EH (cell line): ENCODE measurements around the gene CLIC3.

Experiments
- DNase-seq: peaks from one replicate; pipeline ENCODE4 v3.0.0-alpha.2; 2015; ENCODE audit warnings: low read depth

The CLIC3 gene

DNA sequence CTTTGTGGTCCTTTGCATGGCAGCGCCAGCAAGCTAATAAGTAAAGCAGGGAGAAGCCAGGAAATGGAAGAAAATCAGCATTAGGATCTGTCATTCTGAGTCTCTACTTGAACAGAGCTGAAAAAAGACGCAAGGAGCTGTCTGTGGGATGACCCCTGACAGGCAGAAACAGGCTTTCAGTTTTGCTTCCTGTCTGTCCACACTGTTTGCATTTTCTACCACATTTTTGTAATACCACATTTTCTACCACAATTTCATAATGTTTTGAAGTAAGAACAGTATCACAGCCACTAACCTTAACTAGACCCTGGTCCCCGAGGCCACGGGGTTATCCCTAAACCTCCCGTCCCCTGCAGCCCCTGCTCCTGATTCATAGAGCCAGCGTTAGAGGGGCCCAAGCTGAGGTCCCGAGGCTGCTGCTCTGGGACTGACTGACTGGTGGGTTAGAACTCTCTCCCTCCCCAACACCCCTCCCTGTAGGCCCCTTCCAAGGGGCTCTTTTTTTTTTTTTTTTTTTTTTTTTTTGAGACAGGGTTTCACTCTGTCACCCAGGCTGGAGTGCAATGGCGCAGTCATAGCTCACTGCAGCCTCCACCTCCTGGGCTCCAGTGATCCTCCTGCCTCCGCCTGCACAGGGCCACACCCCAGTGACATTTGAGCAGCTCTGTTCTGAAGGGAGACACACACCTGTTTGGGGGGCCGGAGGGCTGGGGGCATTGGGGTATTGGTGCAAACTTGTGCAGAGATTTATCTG is 4.0 kb upstream of the CLIC3 start:
- peak; percentile 86 for DNase-seq

- no peak for DNase-seq
Observed at GRCh38 chr9:136997830-136998234, 1.5 kb upstream of the CLIC3 start.

DNA sequence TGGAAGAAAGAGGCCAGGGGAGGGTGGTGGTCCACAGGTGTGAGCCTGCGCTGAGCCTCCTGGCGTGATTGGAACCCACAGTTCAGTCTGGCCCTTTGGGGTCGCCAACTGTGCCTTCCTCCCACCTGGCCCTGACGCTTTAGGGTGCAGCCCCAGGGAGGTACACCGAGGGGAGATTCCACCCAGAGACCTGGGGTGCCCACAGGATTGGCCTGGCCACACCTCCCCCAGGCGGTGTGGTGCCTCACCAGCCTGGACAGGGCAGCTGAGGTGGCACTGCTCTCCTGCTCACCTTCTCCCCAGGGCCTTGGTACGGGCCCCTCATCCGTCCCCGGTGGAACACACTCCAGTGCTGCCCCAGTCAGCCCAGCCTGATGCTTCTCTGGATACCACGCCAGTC is 1.0 kb upstream of the CLIC3 start:
- no peak for DNase-seq

DNA sequence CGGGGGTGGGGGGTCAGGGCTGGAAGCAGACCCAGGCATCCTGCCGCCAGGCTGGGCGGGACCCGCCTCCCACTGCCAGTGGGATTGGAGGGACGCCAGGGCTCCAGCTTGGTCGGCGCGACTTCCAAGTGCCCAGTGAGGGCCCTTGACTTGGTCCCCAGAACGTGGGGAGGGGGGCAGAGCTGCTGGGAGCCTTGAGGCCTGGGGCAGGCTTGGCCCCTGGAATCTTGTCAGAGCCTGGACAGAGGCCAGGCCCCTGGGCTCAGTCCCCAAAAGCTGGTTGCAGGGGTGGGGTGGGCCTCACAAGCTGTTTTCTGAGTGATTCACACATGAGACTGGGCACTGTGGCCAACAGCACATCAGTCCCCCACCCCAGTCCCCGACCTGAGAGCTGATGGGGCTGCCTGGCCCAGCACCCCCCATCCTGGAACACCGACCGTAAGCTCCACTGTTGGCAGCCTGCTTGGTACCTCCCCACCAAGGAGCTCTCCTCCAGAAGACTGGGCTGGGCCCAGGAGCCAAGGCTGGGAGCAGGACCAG is 526 bp downstream of the CLIC3 start:
- DNase-seq, result peak; percentile 56

- DNase-seq, result no peak
Observed at GRCh38 chr9:136995362-136995761, 1.0 kb downstream of the CLIC3 start.

DNA sequence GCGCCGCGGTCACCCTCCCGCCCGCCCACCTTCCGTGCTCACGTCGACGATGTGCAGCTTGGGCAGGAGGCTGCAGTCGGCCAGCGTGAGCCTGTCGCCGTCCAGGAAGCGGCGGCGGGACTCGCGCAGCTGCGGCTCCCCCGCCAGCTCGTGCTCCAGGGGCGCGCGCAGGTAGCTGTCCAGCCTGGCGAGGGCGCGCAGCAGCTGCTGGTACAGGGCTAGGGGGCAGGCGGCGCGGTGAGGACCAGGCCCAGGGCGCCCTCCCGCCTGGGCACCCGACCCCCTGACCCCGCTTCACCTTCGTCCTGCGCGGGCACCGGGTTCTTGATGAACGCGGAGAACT is 1.5 kb downstream of the CLIC3 start:
- DNase-seq, result no peak

DNA sequence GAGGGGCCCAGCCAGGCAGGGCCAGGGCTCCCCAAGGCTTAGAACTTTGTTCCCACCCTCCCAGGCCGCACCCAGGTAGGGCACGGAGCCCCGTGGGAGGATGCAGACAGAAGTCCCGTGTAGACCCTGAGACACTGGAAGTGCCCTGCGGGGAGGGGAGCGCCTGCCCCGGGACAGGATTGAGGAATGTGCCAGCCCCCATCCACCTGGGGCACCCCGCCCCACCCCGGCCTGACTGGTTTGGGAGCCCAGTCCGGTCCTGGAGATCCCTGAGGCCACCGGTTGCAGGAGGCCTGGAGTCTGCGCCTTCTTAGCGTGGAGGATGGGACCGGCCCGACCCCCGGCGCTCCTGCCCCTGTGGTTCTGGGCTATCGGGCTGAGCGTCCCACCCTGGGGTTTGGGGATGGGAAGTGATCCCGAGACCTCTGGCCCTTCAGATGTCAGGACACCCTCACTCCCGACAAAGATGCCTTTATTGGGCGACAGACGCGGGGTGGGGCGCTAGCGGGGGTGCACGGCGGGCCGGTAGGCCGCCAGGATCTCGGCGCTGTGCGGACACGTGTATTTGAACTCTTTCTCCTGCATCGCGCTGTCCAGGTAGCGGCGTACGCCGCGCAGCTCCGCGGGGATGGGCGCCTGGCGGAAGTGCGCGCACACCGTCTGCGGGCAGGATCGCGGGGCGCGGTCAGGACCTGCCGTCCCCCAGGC is 2.0 kb downstream of the CLIC3 start:
- no peak for DNase-seq

DNA sequence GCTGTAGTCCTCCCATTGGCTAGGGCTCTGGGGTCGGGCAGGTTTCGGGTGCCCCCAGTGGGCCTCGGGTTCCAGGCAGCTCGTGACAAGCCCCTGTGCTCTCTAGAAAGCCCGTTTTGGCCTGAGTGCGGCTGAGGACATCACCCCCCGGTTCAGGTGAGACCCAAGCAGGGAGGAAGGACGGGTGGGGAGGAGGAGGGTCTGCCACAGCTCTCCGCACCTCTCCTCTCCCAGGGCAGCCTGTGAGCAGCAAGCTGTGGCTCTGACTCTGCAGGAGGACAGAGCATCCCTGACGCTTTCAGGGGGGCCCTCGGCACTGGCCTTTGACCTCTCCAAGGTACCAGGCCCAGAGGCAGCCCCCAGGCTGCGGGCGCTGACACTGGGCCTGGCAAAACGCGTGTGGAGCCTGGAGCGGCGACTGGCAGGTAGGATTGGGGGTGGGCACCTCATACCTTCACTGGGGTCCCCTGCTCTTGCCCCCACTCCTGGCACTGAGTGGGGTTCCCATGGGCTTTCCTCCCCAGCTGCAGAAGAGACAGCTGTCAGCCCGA is 3.5 kb downstream of the CLIC3 start:
- no peak for DNase-seq

DNA sequence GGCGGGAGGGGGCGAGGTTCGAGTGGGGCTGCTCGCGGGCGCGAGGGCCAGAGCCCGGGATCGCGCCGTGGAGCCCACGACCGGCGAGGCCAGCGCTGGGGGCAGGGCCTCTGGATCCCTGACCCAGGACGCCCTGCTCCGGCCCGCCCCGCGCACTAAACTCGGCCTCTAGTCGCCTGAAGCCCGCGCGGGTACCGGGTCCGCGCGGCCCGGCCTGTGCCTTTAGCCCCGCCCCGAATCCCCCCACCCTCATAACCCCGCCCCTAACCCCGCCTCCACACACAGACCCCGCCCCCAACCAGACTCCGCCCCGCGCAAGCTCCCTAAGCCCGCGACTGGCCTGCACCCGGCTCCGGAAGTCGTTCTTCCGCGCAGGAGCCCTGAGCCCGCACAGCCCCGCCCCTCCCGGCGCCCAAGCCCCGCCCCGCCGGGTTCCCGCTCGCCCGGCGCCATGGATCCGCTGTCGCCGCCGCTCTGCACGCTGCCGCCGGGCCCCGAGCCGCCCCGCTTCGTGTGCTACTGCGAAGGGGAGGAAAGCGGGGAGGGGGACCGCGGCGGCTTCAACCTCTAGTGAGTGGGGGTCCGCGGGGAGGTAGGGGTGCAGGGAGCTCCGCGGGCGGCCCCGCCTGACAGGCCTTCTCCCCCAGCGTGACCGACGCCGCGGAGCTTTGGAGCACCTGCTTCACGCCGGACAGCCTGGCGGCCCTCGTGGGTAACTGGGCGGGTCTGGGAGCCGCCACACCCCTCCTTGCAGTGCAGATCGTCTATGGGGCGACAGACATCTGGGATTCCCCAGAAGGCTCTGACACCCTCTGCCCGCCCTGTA is 4.2 kb downstream of the CLIC3 start, which contains the start of gene PAXX:
Gene PAXX, plus strand, starts transcription at position 430 of the 826 bp plus-strand sequence. Its CDS starts 22 bp downstream, at position 452.
- peak; percentile 90 for DNase-seq

DNA sequence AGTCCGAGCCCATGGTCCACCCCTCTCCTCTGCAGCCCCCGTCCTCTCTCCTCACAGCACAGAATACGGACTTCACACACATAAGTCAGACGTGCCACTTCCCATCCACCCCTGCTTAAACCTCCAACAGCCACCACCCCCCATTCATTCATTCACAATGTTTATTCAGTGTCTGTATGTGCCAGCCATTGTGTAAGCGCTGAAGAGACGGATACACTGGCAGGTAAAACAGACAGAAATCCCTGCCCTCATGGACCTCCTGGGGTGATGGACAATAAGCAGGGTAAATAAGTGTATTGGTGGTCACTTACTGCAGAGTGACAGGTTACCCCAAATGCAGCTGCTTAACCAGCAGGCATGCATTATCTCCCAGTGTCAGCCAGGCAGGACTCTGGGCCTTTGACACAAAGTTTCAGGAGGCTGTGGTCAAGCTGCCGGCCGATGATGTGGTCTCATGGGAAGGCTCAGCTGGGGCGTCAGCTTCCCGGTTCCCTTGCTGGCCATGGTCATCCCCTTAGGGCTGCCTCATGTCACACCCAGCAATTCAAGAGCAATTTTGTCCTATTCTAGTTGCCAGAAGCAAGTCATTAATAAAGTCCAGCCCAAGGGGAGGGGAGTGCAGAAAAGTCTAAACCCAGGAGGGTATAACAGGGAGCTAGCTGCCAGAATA is 6.0 kb downstream of the CLIC3 start:
- no peak for DNase-seq

- DNase-seq, result no peak
Observed at GRCh38 chr9:136988872-136989271, 7.5 kb downstream of the CLIC3 start.

GRCh38 chr9:136985853-136986252 is 10.5 kb downstream of the CLIC3 start:
- no peak for DNase-seq

DNA sequence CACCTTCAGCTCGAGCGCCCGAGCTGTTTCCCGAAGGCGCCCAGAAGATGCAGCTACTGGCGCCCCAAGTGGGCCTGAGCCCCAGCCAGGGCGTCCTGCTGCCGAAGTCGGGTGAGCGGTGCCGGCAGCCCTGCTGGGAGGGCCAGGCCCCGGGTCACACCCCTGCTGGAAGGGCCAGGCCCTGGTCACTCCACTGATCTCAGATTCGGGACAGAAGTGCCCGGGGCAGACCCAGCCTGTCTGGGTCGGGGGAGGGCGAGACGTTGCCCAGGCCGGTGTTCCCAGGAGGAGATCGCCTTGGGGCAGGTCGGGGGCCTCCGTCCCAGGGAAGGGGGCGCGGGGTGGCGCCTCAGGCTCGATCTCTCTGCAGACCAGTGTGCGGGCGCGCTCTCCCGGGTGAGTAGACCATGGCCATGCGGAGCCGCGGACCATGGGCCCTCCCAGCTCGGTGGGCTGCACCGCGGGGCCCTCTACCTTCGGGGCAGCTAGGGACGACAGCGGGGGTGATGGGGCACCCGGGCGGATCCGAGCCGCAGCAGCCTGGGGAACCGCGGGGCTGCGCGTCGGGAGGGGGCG is 11.3 kb downstream of the CLIC3 start:
- DNase-seq, result no peak

DNA sequence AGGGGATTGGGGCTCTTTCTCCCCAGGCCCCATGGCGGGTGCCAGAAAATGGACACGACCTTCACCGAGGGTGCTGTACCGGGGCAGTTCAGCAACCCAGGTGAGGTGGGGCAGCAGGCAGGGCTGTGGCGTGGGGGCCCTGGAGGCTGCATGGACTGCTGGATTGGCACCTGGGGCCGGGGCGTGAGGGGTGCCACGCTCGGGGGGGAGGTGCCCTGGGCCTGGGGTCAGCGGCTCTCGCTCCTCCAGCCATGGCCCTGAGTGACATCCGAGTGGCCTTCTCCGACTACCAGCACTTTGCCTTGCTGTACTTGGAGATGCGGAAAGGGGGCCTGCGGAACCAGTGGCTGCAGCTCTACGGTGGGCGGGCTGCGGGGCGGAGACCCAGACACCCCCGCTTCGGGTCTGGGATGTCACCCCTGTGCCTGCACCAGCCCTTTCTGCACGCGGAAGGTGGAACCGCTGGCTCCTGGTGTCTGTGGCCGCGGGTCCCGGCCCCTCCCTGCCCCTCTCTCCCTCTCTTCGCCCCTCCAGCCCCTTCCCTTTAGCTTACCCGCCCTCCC is 11.8 kb downstream of the CLIC3 start:
- no peak for DNase-seq

DNA sequence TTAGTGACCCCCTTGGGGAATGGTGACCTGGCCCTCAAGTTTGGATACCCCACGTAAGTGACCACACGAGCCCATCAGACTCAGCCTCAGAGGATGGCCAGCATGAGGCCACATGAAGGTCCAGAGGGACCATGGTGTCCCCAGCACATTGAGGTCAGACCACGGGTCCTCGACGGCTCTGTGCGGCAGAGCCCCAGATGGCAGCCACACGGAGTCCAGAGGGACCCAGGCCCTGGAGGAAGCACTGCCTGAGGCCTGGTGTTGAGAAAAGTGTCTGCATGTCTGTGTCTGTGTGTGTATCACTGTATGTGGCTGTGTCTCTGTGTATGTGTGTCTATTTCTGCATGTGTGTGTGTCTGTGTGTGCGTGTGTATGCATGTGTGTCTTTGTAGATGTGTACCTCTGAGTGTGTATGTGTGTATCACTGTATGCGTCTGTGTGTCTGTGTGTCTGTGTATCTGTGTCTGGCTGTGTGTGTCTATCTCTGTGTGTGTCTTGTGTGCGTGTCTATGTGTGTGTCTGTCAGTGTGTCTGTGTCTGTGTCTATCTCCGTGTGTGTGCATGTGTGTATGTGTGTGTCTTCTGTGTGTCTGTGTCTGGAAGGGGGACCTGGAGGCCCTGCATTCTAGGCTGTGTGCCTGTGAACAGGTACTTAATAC is 12.6 kb downstream of the CLIC3 start:
- DNase-seq, result no peak

DNA sequence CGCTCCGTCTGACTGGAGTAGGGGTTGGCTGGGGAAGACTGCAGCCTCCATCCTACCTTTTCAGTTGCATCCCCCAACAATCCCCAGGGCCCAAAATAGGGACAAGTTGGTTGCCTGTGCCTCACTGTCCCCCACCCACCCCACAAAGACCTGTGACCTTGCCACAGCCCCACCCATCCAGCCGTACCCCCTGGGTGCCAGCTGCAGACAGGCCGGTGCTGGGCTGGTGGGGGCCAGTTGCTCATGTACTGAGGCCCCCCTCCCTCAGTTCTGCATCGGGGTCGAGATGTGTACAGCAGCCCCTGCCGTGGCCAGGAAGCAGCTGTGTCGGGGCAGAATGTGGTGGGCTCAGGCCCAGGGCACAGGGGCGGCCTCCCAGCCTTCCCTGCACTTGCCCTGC is 13.2 kb downstream of the CLIC3 start:
- DNase-seq, result no peak

GRCh38 chr9:136982232-136983051 is 13.9 kb downstream of the CLIC3 start, which contains the start of gene LCNL1:
LCNL1 (plus strand) TSS chr9:136982993; CDS start chr9:136983587, 594 bp downstream.
- no peak for DNase-seq

DNA sequence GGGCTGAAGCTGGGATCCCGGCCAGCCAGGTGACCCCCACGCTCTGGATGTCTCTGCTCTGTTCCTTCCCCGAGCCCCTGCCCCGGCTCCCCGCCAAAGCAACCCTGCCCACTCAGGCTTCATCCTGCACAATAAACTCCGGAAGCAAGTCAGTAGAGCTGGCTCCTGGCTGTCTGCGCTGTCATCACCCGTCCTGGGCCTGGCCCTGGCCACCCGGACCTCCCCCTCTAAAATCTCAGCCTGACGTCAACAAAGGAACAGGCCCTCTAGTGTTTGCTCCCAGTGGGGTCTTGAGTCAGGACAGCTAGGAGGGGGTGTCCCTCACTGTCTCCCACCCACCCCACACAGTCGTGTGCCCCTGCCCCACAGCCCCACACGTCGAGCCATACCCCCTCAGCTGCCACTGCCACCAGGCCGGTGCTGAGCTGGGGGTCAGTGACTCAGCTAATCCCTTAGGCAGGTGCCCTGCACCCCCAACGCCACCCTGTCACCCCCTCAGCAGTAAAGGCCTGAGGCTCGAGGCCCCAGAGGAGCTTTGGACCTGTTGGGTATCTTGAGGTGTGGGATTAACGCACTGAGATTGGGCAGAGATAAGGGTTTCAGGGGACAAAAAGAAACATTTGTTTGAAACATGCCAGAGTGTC is 14.7 kb downstream of the CLIC3 start:
- peak; percentile 21 for DNase-seq
